GM21447 (cell line): ENCODE data around the gene ST3GAL6.

ENCODE experiments used
- ATAC-seq: cut with Tn5 transposase; IDR thresholded peaks from one replicate; pipeline ENCODE4 v1.9.1; 2021; ENCODE audit not compliant: unreplicated experiment

The ST3GAL6 gene

DNA sequence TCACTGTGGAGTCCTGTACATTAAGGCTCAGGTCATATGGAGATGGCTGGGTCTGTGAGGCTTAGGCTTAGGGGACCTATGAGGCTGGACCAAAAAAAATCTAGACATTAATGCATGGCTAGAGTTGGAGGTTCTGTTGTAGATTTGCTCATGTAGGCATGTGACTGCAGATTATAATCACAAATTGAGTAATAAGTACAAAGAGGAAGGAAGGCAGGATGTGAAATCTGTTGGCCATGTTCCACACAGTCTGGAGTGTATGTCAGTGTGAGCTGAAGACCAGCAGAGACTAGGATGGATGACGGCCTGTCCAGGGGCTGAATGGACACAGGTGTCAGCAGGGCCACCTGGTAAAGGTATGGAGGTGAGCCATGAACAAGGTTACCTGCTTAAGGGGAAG is at the start of gene ST3GAL6:
Gene ST3GAL6, plus strand, starts transcription at position 265 of the 400 bp plus-strand sequence. CDS start 5,101 bp downstream, outside the sequence.
- no peak for ATAC-seq

DNA sequence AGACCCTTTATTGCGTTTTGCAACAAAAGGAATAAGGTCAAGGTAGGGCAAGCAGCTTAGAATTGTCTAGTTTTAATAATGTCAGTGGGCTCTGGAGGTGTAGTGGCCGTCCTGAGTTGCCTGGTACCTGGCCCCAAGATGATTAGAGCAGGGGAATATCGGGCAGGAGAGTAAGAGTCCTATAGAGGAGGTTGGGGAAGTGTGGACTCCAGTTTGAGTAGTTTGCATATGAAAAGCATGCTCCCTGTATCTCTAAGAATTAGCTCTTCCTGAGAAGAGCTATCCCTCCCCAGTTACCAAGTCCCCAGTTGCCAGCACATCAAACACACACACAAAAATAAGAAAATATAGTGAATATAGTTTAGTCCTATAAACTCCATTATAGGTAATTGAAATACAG is 49.2 kb upstream of the ST3GAL6 start:
- no peak for ATAC-seq

GRCh38 chr3:98717584-98717983 is 45.6 kb upstream of the ST3GAL6 start:
- no peak for ATAC-seq

- no peak for ATAC-seq
Observed at GRCh38 chr3:98718730-98719129, 44.4 kb upstream of the ST3GAL6 start.

DNA sequence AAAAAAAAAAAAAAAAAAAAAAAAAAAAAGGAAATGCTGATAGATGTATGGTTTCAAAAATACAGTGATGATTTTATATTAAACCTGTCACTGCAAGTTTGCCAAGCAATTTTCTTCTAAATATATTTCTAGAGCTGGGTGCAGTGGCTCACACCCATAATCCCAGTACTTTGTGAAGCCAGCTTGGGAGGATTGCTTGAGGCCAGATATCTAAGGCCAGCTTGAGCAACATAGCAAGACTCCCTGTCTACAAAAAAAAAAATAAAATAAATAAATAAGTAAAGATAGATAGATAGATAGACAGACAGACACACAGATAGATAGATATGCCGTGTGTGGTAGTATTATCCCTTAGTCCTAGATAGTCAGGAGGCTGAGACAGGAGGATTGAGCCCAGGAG is 41.4 kb upstream of the ST3GAL6 start:
- no peak for ATAC-seq

DNA sequence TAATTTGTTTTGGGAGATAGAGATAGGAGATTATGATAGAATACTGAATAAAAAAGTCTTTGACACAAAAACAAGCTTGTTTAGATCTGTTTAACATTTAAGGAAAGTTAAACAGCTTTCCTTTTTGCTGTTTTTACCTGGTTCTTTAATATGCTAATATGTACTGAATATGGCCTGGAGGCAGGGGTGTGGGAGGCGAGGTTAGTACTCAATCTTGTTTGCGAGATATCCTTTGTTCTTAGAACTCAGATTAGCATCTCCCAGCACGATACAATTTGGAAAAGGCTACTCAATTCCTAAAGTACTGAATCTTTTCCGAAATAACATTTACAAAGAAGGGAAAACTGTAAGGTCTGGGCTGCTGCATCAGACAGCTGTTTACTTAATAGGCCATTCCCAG is 40.8 kb upstream of the ST3GAL6 start:
- no peak for ATAC-seq

DNA sequence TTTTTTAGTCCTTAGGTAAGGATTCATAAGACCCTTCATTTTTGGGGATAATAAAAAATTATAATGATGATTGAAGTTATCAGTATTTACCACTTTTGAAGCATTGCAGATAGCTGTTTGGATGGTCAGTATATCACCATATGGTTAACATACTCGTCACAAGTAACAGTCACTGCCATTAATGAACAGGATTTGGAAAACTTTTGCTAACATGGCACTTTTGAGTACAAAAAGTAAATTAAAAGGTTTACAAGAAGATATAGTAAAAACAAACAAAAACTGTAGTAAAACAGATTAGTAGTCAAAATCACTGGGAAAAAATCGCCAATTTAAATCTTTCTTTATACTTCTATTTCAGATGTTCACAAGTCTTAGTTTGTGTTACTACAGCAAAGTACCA is 37.8 kb upstream of the ST3GAL6 start:
- no peak for ATAC-seq

DNA sequence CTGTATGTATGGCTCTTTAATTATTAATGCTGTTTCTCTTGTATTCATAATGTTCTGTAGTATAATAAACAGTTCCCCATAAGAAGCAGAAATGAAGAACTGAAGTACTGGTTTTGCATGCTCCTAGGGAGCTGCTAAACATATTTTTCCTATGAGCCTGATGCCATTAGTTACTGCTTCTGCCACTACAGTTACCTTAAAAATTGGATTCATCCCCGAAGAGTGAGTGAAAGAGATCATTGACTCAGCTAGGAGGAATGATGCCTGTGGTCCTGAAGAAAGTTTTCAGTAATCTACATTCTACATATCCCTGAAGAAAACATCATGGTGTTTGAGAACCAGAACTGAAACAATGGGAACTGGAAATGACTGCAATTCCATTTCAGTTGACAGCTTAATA is 37.1 kb upstream of the ST3GAL6 start:
- ATAC-seq, result no peak

- ATAC-seq, result no peak
Observed at GRCh38 chr3:98727638-98728037, 35.5 kb upstream of the ST3GAL6 start.

DNA sequence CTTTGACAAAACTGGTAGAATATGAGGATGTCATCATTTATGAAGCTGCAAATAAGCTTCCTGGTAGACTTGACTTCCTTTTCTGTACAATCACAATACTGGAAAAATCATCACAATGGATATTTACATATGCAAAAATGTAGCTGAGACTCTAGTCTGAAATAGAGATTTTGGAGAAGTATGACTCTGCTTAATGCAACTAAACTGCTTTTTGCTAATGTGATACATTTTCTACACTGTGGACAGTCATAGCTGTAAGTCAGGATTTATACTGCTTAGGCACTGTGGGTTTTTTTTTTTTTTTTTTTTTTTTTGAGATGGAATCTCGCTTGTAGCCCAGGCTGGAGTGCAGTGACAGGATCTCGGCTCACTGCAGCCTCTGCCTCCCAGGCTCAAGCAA is 34.5 kb upstream of the ST3GAL6 start:
- no peak for ATAC-seq

- no peak for ATAC-seq
Observed at GRCh38 chr3:98730338-98730737, 32.8 kb upstream of the ST3GAL6 start.

- no peak for ATAC-seq
Observed at GRCh38 chr3:98730886-98731537, 32.1 kb upstream of the ST3GAL6 start.

DNA sequence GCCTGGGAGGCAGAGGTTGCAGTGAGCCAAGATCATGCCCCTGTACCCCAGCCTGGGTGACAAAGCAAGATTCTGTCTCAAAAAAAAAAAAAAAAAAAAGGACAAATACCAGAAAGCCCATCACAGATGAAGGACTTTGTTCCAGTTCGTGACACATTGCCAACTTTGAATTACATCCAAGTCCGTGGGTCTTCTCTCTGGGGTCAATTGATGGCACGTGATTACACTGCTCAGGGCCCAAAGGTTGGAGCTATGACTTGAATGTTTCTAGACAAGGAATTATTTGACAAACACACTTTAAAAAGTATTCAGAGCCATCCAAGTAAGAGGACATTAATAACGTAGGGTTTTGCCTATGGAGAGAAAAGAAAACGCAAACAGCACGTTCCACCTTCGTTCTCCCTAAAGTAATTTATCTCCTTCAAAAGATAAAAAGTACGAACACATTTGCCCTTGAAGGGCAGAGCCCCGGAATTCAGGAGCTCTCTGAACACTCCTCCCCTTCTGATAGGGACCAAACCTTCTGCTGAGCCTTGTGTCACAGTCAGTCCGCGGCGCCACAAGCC is 31.3 kb upstream of the ST3GAL6 start:
- ATAC-seq, result peak; percentile 40

GRCh38 chr3:98732286-98733052 is 30.7 kb upstream of the ST3GAL6 start:
- peak; percentile 36 for ATAC-seq

DNA sequence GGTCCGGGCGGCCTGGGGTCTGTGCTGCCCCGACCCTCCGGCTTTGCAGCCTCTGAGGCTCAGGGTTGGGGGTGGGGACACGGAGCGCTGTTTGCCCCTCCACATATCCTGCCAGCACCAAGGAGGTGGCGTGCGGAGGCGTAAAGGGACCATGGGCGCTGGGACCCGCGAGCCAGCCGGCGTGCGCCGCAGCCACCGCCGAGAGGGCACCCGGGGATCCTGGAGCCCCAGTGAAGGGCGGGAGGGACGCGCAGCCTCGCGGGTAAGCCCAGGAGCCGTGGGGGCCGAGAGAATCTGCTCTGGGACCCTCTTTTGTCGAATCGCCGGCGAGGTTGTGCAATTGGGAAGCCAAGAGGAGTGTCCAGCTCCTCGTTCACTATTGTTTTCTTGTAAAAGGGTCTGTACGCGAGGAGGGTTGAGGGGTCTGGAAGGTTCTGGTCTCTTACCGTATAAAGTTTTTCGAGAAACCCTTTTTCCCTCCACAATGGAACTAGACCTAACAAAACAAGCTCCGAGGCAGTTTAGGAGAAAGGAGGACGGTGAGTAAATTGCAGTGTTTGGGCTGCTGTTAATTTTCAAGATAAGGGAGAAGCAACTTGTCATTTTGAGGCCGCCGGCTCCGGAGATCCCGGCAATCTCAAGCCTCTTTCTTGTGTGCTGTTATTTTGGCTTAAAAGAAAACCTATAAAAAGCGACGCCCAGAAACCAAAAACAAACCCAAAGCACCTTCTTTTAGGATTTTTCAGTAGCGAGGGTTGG is 29.9 kb upstream of the ST3GAL6 start:
- ATAC-seq, result peak; percentile 40

DNA sequence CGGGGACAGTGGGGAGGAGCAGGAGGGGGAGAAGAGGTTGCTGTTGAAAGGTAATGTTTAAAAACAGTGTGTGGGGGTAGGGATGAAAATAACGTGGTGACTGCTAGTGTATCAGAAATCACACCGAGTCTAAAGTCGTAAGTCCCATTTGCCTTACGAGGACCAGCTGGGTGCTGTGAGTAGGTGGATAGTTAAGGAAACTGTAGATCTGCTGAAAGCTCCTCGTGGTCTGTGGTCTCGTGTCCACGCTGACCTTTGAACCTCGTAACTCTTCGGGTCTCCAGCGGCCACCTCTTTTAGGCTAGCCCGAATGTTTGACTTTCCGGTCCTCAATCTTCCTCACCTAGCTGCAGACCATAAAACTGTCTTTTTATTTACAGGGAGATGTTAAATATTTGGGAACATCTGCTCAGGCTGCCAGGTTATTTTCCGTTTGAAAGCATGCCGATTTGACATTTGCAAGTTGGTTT is 29.3 kb upstream of the ST3GAL6 start:
- no peak for ATAC-seq

DNA sequence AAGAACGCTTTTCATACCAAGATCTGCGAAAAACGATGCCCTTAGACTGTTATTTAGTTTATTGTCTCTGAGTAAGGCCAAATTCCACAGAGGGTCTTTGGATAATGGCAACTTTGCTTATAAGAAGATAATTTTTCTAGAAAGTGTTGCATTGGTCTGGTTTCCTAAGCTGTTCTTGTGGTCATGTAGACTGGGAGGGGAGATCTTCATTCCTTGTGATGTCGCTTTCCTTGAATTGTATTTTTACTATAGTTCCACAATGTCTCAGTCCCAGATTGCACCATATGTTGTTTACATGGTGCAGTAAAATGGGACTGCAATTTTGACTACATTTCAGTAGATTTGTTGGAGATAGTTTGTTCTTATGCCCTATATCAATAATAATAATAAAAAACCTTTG is 28.8 kb upstream of the ST3GAL6 start:
- no peak for ATAC-seq

DNA sequence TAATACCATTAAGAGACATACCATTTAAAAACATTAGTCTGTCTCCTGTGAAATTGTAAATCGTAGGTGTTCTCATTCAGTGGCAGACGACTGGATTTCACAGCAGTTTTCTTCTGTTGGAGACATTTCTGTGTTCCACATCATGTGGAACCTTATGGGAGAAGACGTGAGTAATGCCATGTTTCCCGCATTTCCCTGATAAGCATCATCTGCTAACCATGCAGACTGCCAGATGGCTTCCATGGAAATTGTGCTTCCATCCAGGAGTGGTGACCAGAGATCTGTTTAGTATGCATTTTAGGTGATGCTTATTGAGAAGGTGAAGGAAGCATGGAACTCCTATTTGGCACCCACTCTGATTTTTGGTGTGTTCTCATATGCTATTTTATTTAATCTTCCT is 28.4 kb upstream of the ST3GAL6 start:
- ATAC-seq, result no peak

DNA sequence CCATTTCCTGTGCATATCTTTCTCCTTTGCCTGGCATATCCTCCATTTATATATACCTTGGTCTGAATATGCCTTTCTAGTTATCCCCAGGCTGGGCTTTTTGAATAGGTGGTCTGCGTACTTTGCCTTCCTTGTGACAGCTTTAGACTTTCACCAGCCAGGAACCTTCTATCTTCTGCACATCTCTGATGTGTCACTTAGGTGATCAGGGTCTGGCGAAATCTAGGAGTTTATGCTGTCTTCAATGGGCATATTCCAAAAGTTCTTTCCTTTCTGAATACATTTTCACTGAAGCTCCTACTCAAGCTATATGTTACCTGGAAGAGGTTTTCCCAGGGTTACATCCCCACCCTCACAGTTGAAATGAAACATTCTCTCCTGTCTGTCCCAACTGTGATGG is 27.8 kb upstream of the ST3GAL6 start:
- ATAC-seq, result no peak

DNA sequence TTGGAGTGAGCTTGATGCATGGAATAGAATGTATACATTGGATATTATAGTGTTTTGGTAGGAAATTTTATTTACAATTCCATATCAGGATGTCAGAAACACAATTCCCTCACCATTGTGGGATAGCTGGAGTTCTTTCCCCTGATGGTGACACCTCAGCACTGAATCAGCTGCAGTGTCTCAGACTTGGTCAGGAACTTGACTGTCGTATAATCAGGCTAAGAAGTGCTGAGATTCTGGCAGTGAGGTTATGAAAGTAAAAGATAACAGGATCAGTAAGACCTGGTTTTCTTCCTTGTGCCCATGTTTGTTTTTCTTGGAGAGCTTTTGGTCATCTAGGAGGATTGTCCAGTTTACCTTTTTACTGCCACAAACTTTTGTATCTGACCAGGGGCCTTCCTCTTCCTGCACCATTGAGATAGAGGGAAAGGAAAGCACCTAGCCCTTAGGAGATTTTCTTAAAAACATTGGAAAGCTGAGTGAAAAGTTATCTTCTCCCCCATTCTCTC is 27.3 kb upstream of the ST3GAL6 start:
- ATAC-seq, result no peak

DNA sequence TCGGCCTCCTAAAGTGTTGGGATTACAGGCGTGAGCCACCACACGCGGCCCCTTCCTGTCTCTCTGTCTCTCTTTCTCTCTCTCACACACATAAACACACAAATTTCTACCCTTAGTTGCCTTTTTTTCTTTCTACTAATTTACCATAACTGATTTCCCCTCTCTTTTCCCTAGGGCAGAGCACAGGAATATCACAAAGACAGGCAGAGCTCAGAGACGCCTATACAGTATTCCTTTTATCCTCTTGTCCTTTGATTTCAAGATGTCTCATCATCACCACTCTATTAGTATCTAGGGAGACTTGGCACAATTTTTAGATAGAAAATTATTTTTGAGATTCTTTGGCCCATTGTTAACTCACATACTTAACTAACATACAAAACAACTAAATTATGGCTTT is 25.8 kb upstream of the ST3GAL6 start:
- ATAC-seq, result no peak
